IMR-90 (cell line): ENCODE results near the gene HSP90AB1. TPM values are rescaled to one million over a fixed set of nuclear protein-coding genes. Genes with fewer than 3 reads are reported as not detected.

Experiments used
- ATAC-seq: fragments of 200-7000 bp; cut with Tn5 transposase; 2 replicates; pipeline ENCODE4 v1.9.1; 2020; ENCODE audit warnings: low read depth, mild to moderate bottlenecking, moderate library complexity
- BruUV-seq: library from RNA; stranded (reverse); fragments of 400-500 nt; replicated peaks from 2 replicates; lab custom pipeline; 2021; lab: Mats Ljungman, UMichigan
- CTCF ChIA-PET: fragments of 300-600 bp; formaldehyde crosslinking; extraction: SDS; loops from one replicate; lab custom pipeline; 2021; ENCODE audit warnings: antibody characterized with exemption; lab: Yijun Ruan, JAX
- POLR2A ChIA-PET: fragments of 300-600 bp; sonication (Branson Sonifier 250); formaldehyde crosslinking; loops from one replicate; lab custom pipeline; 2022; ENCODE audit warnings: antibody characterized with exemption; ENCODE audit not compliant: unreplicated experiment; lab: Charles Lee
- DNase-seq: peaks from one replicate; pipeline ENCODE4 v3.0.0; 2013
- H2AFZ ChIP-seq: replicated peaks from 2 replicates; pipeline ENCODE3; 2013; ENCODE audit warnings: low read length, mild to moderate bottlenecking; ENCODE audit not compliant: poor library complexity
- H2AK5ac ChIP-seq: 2 replicates; pipeline ENCODE4 v1.6.1; 2013; ENCODE audit warnings: low read depth, low read length, inconsistent platforms
- H2AK9ac ChIP-seq: replicated peaks from 2 replicates; pipeline ENCODE3; 2013; ENCODE audit warnings: mild to moderate bottlenecking, low read depth, low read length, moderate library complexity; ENCODE audit not compliant: poor library complexity
- H2BK120ac ChIP-seq: 2 replicates; pipeline ENCODE4 v1.6.1; 2013; ENCODE audit warnings: low read depth, low read length, inconsistent platforms
- H2BK15ac ChIP-seq: 3 replicates; pipeline ENCODE4 v1.6.1; 2013; ENCODE audit warnings: low read depth, low read length, inconsistent platforms
- H2BK20ac ChIP-seq: 2 replicates; pipeline ENCODE4 v1.6.1; 2013; ENCODE audit warnings: low read depth, mild to moderate bottlenecking, inconsistent platforms, low read length, moderate library complexity
- H2BK5ac ChIP-seq: 2 replicates; pipeline ENCODE4 v1.6.1; 2013; ENCODE audit warnings: mild to moderate bottlenecking, low read depth, low read length, inconsistent platforms; ENCODE audit not compliant: poor library complexity, severe bottlenecking
- H3K14ac ChIP-seq: replicated peaks from 2 replicates; pipeline ENCODE4 v1.6.1; 2013; ENCODE audit warnings: low read depth, low read length, inconsistent platforms
- H3K18ac ChIP-seq: 2 replicates; pipeline ENCODE4 v1.6.1; 2013; ENCODE audit warnings: low read depth, low read length, control low read depth
- H3K23ac ChIP-seq: 2 replicates; pipeline ENCODE4 v1.6.1; 2013; ENCODE audit warnings: low read depth, low read length, inconsistent platforms
- H3K27ac ChIP-seq: 2 replicates; pipeline ENCODE4 v1.5.1; 2013; ENCODE audit warnings: mild to moderate bottlenecking, control low read depth, low read length; ENCODE audit not compliant: insufficient read depth
- H3K27me3 ChIP-seq: 2 replicates; pipeline ENCODE4 v1.6.1; 2013; ENCODE audit warnings: low read length; ENCODE audit not compliant: control insufficient read depth, insufficient read depth
- H3K36me3 ChIP-seq: 2 replicates; pipeline ENCODE4 v1.6.1; 2013; ENCODE audit warnings: low read length, mixed read lengths; ENCODE audit not compliant: control insufficient read depth, insufficient read depth
- H3K4ac ChIP-seq: 2 replicates; pipeline ENCODE4 v1.6.1; 2013; ENCODE audit warnings: low read depth, low read length, inconsistent platforms
- H3K4me1 ChIP-seq: 2 replicates; pipeline ENCODE4 v1.6.1; 2013; ENCODE audit warnings: low read length, mixed read lengths; ENCODE audit not compliant: control insufficient read depth, insufficient read depth
- H3K4me2 ChIP-seq: 2 replicates; pipeline ENCODE4 v1.6.1; 2013; ENCODE audit warnings: low read depth, mild to moderate bottlenecking, control low read depth, low read length, moderate library complexity
- H3K4me3 ChIP-seq: 2 replicates; pipeline ENCODE4 v1.5.1; 2013; ENCODE audit warnings: low read depth, mild to moderate bottlenecking, control low read depth, low read length, moderate library complexity; ENCODE audit not compliant: insufficient read depth
- H3K56ac ChIP-seq: 2 replicates; pipeline ENCODE4 v1.6.1; 2013; ENCODE audit warnings: low read length, inconsistent platforms; ENCODE audit not compliant: insufficient read depth; ENCODE audit errors: extremely low read depth
- H3K79me1 ChIP-seq, 2 experiments: 2 replicates each; pipeline ENCODE4 v1.6.1; 2013; ENCODE audit warnings: low read length in 2 of 2, inconsistent platforms in 1 of 2, low read depth in 1 of 2
- H3K9ac ChIP-seq: 2 replicates; pipeline ENCODE4 v1.6.1; 2013; ENCODE audit warnings: low read depth, low read length, control low read depth
- H3K9me1 ChIP-seq: 2 replicates; pipeline ENCODE4 v1.6.1; 2013; ENCODE audit warnings: low read length, inconsistent platforms; ENCODE audit not compliant: insufficient read depth
- H3K9me3 ChIP-seq: 2 replicates; pipeline ENCODE4 v1.6.1; 2013; ENCODE audit warnings: low read length; ENCODE audit not compliant: control insufficient read depth, insufficient read depth
- H4K20me1 ChIP-seq: 2 replicates; pipeline ENCODE4 v1.6.1; 2013; ENCODE audit warnings: low read length, inconsistent platforms; ENCODE audit not compliant: insufficient read depth
- H4K5ac ChIP-seq: 2 replicates; pipeline ENCODE4 v1.6.1; 2013; ENCODE audit warnings: mild to moderate bottlenecking, low read depth, low read length, control low read depth
- H4K8ac ChIP-seq, 2 experiments: 2 replicates each; pipeline ENCODE4 v1.6.1; 2013; ENCODE audit warnings: low read depth in 2 of 2, low read length in 2 of 2, control low read depth in 1 of 2, inconsistent platforms in 1 of 2
- H4K91ac ChIP-seq: 2 replicates; pipeline ENCODE4 v1.6.1; 2013; ENCODE audit warnings: low read depth, low read length, inconsistent platforms; ENCODE audit not compliant: insufficient read depth
- BHLHE40 ChIP-seq: fragments of 150-350 bp; IDR thresholded peaks from 2 replicates; pipeline ENCODE4 v1.6.1; 2016; ENCODE audit warnings: mild to moderate bottlenecking, low read depth, low read length
- CHD1 ChIP-seq: IDR thresholded peaks from 2 replicates; pipeline ENCODE4 v1.6.1; 2012; ENCODE audit warnings: low read depth, low read length, improper control_type of control experiment
- MAZ ChIP-seq: IDR thresholded peaks from 2 replicates; pipeline ENCODE4 v1.6.1; 2012; ENCODE audit warnings: low read depth, mild to moderate bottlenecking, low read length, improper control_type of control experiment, moderate library complexity, borderline replicate concordance
- POLR2A ChIP-seq: IDR thresholded peaks from 2 replicates; pipeline ENCODE4 v1.6.1; 2012; ENCODE audit warnings: mild to moderate bottlenecking, low read depth, low read length
- RAD21 ChIP-seq: IDR thresholded peaks from 2 replicates; pipeline ENCODE4 v1.6.1; 2012; ENCODE audit warnings: low read length, improper control_type of control experiment
- RCOR1 ChIP-seq: IDR thresholded peaks from 2 replicates; pipeline ENCODE4 v1.6.1; 2012; ENCODE audit warnings: mild to moderate bottlenecking, low read length, improper control_type of control experiment; ENCODE audit not compliant: insufficient replicate concordance
- whole genome bisulfite sequencing, 2 experiments: methylation state at CpG; one replicate each; pipeline versions ENCODE4 v1.1.5 to v1.1.7; 2013; ENCODE audit warnings: missing lambda C conversion rate in 2 of 2; ENCODE audit not compliant: insufficient read length in 1 of 2; ENCODE audit errors: extremely low coverage in 2 of 2; 5-methylcytosine and 5-hydroxymethylcytosine counted together
- dilution Hi-C: fragments of 300-500 bp; cut with HindIII; formaldehyde crosslinking; loops from one replicate; pipeline ENCODE4 v1.14.3; 2018; ENCODE audit warnings: low sequenced_read_pairs; ENCODE audit not compliant: unreplicated experiment
- in situ Hi-C: fragments of 300-500 bp; cut with MboI; formaldehyde crosslinking; loops from 3 replicates; pipeline ENCODE4 v1.14.3; 2019; ENCODE audit warnings: low sequenced_read_pairs, inconsistent platforms, mixed read lengths
- intact Hi-C: fragments of 100-400 bp; cut with micrococcal nuclease; formaldehyde crosslinking; loops from 2 replicates; pipeline ENCODE4 v1.10.0; 2022
- polyA plus RNA-seq, 3 experiments: library from polyadenylated mRNA; depleted of rRNA; stranded (reverse); fragments of >200 nt; gene quantifications; 2 replicates each; pipeline ENCODE4 v1.2.3, GENCODE V29; 2012; ENCODE audit warnings: low replicate concordance in 1 of 3
- total RNA-seq: library from RNA; depleted of rRNA; stranded (reverse); fragments of >200 nt; gene quantifications from 2 replicates; pipeline ENCODE4 v1.2.3, GENCODE V29; 2012
- TF ChIP-seq, protein P1 (sequence below): conservative IDR thresholded peaks from 2 replicates; pipeline ENCODE4 v1.5.1; 2012; ENCODE audit warnings: mild to moderate bottlenecking, low read depth, low read length, improper control_type of control experiment
- TF ChIP-seq, protein P2 (sequence below): fragments of 150-350 bp; IDR thresholded peaks from 2 replicates; pipeline ENCODE4 v1.6.1; 2016; ENCODE audit warnings: low read depth, mild to moderate bottlenecking, low read length, moderate library complexity, borderline replicate concordance

The HSP90AB1 gene
- total and polyA plus RNA-seq, 2 of the 4 experiments (the other 2 are of a cell fraction) = 887 to 1,307 TPM

DNA sequence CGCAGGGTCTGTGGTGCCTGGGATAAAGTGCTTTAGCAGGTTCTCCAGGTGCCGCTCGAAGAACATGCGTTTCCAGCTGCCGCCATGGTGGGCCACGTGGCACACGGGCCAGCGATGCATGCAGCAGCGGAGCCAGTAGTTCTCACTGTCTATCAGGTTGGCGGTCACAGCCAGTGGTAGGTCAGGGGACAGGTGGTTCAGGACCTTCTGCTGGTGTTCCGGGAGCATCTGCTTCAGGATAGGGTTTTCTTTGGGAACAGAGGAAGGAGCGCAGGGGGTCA, 39.3 kb downstream of the HSP90AB1 start:
- Histone ChIP-seq H2AK9ac (no peak overlapping the region), H3K9me1 (no peaks in the 10 kb centered on the region), H3K27ac (no peak overlapping the region), H3K4me1 (no peaks in the 10 kb centered on the region), H3K23ac (no peak overlapping the region), H3K4me2 (no peak overlapping the region), H2BK20ac (no peak overlapping the region), H2BK15ac (no peak overlapping the region), H2AK5ac (no peak overlapping the region), H3K56ac (no peak overlapping the region), H2BK120ac (no peak overlapping the region), H4K20me1 (no peaks in the 10 kb centered on the region; the same call in 1 of the 2 replicates), H4K8ac (no peak overlapping the region), H2AFZ (no peak overlapping the region), H4K5ac (no peak overlapping the region), H3K79me1 (no peaks in the 10 kb centered on the region), H2BK5ac (no peak overlapping the region), H3K36me3 (no peaks in the 10 kb centered on the region), H3K4ac (no peak overlapping the region), H4K91ac (no peak overlapping the region), H3K9ac (no peak overlapping the region), H3K14ac (no peak overlapping the region), H3K9me3 (no peaks in the 10 kb centered on the region), H3K18ac (no peak overlapping the region), H3K27me3 (peaks cover 40% of the 10 kb centered on the region), H3K4me3 (no peak overlapping the region)
- no TSS peak for BruUV-seq
- in situ Hi-C loops = no loop called here
- ATAC-seq (no peak), DNase-seq (no peak)
- intact Hi-C loops = no loop called here
- POLR2A ChIA-PET = no interaction called here
- TF ChIP-seq RCOR1 (no peak), RAD21 (no peak), CHD1 (no peak), BHLHE40 (no peak), POLR2A (no peak), MAZ (no peak)
- TF ChIP-seq, protein P1, sequence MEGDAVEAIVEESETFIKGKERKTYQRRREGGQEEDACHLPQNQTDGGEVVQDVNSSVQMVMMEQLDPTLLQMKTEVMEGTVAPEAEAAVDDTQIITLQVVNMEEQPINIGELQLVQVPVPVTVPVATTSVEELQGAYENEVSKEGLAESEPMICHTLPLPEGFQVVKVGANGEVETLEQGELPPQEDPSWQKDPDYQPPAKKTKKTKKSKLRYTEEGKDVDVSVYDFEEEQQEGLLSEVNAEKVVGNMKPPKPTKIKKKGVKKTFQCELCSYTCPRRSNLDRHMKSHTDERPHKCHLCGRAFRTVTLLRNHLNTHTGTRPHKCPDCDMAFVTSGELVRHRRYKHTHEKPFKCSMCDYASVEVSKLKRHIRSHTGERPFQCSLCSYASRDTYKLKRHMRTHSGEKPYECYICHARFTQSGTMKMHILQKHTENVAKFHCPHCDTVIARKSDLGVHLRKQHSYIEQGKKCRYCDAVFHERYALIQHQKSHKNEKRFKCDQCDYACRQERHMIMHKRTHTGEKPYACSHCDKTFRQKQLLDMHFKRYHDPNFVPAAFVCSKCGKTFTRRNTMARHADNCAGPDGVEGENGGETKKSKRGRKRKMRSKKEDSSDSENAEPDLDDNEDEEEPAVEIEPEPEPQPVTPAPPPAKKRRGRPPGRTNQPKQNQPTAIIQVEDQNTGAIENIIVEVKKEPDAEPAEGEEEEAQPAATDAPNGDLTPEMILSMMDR = no peak
- TF ChIP-seq, protein P2, sequence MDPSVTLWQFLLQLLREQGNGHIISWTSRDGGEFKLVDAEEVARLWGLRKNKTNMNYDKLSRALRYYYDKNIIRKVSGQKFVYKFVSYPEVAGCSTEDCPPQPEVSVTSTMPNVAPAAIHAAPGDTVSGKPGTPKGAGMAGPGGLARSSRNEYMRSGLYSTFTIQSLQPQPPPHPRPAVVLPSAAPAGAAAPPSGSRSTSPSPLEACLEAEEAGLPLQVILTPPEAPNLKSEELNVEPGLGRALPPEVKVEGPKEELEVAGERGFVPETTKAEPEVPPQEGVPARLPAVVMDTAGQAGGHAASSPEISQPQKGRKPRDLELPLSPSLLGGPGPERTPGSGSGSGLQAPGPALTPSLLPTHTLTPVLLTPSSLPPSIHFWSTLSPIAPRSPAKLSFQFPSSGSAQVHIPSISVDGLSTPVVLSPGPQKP = no peak
- CTCF ChIA-PET = no interaction called here
- dilution Hi-C loops = no loop called here
- WGBS, 2 experiments = 82% methylated on average over 6 of the region's 12 CpGs; no CpG with 5 or more reads in 1 of the 2 experiments
